Activated naive CD4-positive, alpha-beta T cell treated with anti-CD3 and anti-CD28 coated beads for 36 hours (primary cell): Measurements from ENCODE around the gene PLP1. TPM values are rescaled to one million over a fixed set of nuclear protein-coding genes. Genes with fewer than 3 reads are reported as not detected.
A peak's percentile ranks its signal among the peaks of the same experiment; 100 is the strongest.

Source experiments
- CTCF ChIA-PET: fragments of 350-600 bp; sonication (Branson Sonifier 250); formaldehyde crosslinking; loops from one replicate; lab custom pipeline; 2021; ENCODE audit warnings: antibody characterized with exemption; lab: Charles Lee
- DNase-seq: peaks from one replicate; pipeline ENCODE4 v3.0.0-alpha.2; 2020
- H3K27ac Mint-ChIP-seq: one replicate; pipeline ENCODE4 v1.8.0; 2021; ENCODE audit warnings: mild to moderate bottlenecking, mixed read lengths
- H3K27me3 Mint-ChIP-seq: one replicate; pipeline ENCODE4 v1.8.0; 2021; ENCODE audit warnings: low read depth, mixed read lengths
- H3K36me3 Mint-ChIP-seq: one replicate; pipeline ENCODE4 v1.8.0; 2021; ENCODE audit warnings: low read depth, mixed read lengths
- H3K4me1 Mint-ChIP-seq: one replicate; pipeline ENCODE4 v1.8.0; 2021; ENCODE audit warnings: low read depth, mixed read lengths
- H3K4me3 Mint-ChIP-seq: one replicate; pipeline ENCODE4 v1.8.0; 2021; ENCODE audit warnings: mild to moderate bottlenecking, moderate library complexity, mixed read lengths
- H3K9me3 Mint-ChIP-seq: one replicate; pipeline ENCODE4 v1.8.0; 2021; ENCODE audit warnings: mixed read lengths
- intact Hi-C: fragments of 100-400 bp; cut with micrococcal nuclease; formaldehyde crosslinking; loops from one replicate; pipeline ENCODE4 v1.15.1; 2023
- total RNA-seq, 2 experiments: library from RNA; stranded (reverse); gene quantifications; one replicate each; pipeline ENCODE4 v1.2.3, GENCODE V29; 2021

The PLP1 gene
- total RNA-seq, 2 experiments from 2014 or later, result not detected

DNA sequence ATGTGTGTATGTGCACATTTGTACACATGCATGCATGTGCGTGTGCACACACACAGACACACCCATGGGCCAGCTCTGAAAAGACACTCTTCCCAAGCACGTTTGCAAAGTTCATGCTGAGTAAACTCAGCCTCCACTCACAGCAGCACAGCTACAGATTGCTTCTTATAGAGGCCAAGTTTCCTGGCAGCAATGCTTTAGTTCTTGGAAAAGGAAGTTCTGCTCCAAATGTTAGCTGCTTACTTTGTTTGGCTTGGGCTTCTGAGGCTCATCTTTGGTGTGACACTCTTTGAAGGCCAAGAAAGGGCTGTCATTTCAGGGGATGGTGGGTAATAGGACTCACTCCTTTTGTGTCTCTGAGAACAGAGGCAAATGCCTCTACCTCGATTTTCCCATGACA, 6.6 kb downstream of the PLP1 start:
- intact Hi-C loops, result no loop called here
- Mint-ChIP-seq H3K27me3 (no peaks in the 10 kb centered on the region), H3K4me1 (no peaks in the 10 kb centered on the region), H3K9me3 (no peaks in the 10 kb centered on the region), H3K36me3 (no peaks in the 10 kb centered on the region), H3K4me3 (no peak overlapping the region), H3K27ac (no peak overlapping the region)
- DNase-seq, result no peak
- CTCF ChIA-PET, result no interaction called here

DNA sequence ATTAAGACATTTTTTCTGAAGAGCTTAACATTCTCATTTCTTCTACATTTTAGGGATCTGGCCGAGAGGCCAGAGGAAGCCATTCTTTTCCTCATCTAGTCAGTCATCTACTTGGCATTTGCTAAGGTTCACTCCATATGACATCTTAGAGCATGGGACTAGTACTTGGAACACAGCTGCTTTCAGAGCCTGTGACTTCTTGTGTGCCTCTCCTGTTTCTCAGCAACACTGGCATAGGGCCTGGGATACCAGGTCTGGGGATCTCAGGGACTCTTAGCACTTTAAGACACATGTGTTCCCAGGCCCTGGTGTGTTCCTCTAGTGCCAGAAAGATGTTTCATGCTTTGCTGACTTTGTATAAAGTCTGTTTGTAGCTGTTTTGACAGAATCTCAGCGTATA, 7.3 kb downstream of the PLP1 start:
- intact Hi-C loops, result no loop called here
- no peaks in the 10 kb centered on the region for H3K9me3 Mint-ChIP-seq
- H3K4me1 Mint-ChIP-seq, result no peaks in the 10 kb centered on the region
- H3K4me3 Mint-ChIP-seq, result no peak overlapping the region
- no peaks in the 10 kb centered on the region for H3K36me3 Mint-ChIP-seq
- no peak overlapping the region for H3K27ac Mint-ChIP-seq
- no peaks in the 10 kb centered on the region for H3K27me3 Mint-ChIP-seq
- no peak for DNase-seq
- CTCF ChIA-PET, result no interaction called here

DNA sequence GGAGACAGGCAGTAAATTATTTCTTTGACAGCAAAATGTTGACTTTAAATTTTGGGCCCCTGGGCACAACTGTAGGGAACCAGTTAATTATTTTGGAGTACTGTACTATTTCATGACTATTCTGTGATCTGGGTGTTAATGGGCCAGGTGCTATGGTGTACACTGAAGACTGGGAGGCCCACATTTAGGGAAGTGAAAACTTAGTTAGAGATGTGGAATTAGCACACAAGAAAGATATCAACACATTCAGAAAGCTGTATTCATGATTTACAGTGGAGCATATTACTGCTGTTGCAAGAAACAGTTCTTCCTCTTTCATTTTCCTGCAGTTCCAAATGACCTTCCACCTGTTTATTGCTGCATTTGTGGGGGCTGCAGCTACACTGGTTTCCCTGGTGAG, 12.4 kb downstream of the PLP1 start:
- CTCF ChIA-PET, result no interaction called here
- no peak overlapping the region for H3K27ac Mint-ChIP-seq
- DNase-seq, result no peak
- H3K9me3 Mint-ChIP-seq, result no peaks in the 10 kb centered on the region
- peaks cover 3% of the 10 kb centered on the region for H3K27me3 Mint-ChIP-seq
- H3K4me1 Mint-ChIP-seq, result no peaks in the 10 kb centered on the region
- intact Hi-C loops, result no loop called here
- H3K36me3 Mint-ChIP-seq, result no peaks in the 10 kb centered on the region
- H3K4me3 Mint-ChIP-seq, result no peak overlapping the region

DNA sequence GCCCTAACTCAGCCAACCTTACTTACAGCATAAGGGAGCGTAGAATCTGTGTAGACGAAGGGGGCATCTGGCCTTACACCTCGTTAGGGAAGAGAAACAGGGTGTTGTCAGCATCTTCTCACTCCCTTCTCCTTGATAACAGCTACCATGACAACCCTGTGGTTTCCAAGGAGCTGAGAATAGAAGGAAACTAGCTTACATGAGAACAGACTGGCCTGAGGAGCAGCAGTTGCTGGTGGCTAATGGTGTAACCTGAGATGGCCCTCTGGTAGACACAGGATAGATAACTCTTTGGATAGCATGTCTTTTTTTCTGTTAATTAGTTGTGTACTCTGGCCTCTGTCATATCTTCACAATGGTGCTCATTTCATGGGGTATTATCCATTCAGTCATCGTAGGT, 14.6 kb downstream of the PLP1 start:
- no peaks in the 10 kb centered on the region for H3K36me3 Mint-ChIP-seq
- H3K4me1 Mint-ChIP-seq, result no peaks in the 10 kb centered on the region
- H3K27me3 Mint-ChIP-seq, result peaks cover 3% of the 10 kb centered on the region
- H3K4me3 Mint-ChIP-seq, result no peak overlapping the region
- H3K9me3 Mint-ChIP-seq, result no peaks in the 10 kb centered on the region
- intact Hi-C loops, result no loop called here
- CTCF ChIA-PET, result no interaction called here
- no peak overlapping the region for H3K27ac Mint-ChIP-seq
- no peak for DNase-seq

DNA sequence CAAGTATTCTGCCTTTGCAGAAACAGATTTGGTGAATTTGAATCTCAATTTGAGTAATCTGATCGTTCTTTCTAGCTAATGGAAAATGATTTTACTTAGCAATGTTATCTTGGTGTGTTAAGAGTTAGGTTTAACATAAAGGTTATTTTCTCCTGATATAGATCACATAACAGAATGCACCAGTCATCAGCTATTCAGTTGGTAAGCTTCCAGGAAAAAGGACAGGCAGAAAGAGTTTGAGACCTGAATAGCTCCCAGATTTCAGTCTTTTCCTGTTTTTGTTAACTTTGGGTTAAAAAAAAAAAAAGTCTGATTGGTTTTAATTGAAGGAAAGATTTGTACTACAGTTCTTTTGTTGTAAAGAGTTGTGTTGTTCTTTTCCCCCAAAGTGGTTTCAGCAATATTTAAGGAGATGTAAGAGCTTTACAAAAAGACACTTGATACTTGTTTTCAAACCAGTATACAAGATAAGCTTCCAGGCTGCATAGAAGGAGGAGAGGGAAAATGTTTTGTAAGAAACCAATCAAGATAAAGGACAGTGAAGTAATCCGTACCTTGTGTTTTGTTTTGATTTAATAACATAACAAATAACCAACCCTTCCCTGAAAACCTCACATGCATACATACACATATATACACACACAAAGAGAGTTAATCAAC, 15.3 kb downstream of the PLP1 start:
- Mint-ChIP-seq H3K4me3 (no peak overlapping the region), H3K36me3 (no peaks in the 10 kb centered on the region), H3K9me3 (no peaks in the 10 kb centered on the region), H3K27ac (no peak overlapping the region), H3K27me3 (peaks cover 3% of the 10 kb centered on the region), H3K4me1 (no peaks in the 10 kb centered on the region)
- intact Hi-C loops, result no loop called here
- no peak for DNase-seq
- CTCF ChIA-PET, result no interaction called here

DNA sequence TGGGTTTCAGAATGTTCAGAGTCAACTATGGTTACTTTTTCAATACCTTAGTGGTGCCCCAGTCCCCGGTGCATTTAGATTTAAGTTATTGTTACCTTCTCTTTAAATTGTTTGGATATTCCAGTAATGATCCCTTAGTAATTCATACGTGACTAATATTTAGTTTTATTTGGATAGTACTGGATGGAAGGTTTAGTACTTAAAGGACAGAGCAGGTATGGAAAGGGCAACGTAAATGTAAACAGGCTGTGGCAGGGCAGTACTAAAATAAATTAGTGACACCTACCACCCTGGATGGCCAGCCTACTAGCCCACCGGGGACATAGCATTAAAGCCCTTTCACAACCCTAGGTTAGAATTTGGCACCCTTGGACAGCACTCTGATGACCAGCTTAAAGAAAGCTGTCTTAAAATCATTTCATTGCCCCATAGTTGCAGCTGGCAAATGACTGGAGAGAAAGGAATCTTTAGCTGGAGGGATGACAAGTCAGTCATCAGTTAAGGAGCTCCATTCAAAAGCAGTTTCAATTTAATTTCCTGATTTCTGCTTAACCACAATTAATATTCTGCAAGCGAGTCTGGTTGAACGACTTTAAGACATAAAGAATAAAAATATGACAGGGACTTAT, 16.4 kb downstream of the PLP1 start:
- no peak for DNase-seq
- H3K27me3 Mint-ChIP-seq, result peaks cover 3% of the 10 kb centered on the region
- no peak overlapping the region for H3K4me3 Mint-ChIP-seq
- no peaks in the 10 kb centered on the region for H3K4me1 Mint-ChIP-seq
- CTCF ChIA-PET, result no interaction called here
- intact Hi-C loops, result no loop called here
- H3K27ac Mint-ChIP-seq, result no peak overlapping the region
- no peaks in the 10 kb centered on the region for H3K9me3 Mint-ChIP-seq
- no peaks in the 10 kb centered on the region for H3K36me3 Mint-ChIP-seq

DNA sequence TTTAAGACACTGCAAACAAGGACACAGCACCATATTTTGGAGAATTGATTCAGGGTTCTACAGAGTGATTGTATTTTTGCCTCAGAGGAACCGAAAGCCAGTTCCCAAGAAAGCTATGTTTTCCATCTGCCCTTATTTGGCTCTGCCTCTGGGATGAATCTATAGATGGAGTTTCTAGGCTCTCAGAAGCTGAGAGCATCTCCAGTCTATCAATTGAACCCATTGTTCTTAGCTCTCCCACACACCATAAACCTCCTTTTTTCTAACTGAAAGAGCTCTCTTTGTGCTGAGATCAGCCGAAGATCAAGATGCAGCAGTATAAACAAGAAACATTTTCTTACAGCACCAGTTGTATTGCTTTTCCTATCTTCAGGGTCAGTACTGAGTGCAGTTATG, 16.9 kb downstream of the PLP1 start:
- intact Hi-C loops, result no loop called here
- Mint-ChIP-seq H3K27me3 (peaks cover 3% of the 10 kb centered on the region), H3K27ac (no peak overlapping the region), H3K4me3 (no peak overlapping the region), H3K36me3 (no peaks in the 10 kb centered on the region), H3K4me1 (no peaks in the 10 kb centered on the region), H3K9me3 (no peaks in the 10 kb centered on the region)
- CTCF ChIA-PET, result no interaction called here
- DNase-seq, result no peak

DNA sequence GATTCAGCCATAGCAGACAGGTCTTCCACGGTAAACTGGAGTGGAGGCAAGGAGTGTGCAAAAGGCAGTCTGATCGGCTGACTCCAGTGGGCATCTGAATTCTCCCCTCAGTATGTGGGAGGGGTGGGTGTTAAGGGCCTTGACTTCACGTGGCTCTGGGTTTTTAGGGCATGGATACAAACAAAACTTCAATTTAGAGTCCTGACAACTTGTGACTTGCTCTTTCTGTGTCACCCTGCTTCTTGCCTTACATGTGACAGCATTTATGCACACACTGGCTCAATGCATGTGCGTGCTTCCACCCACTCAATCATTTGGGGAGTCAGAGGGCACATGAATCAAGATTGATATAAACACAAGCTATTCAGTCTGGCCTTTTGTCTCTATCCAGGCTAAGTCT, 17.5 kb downstream of the PLP1 start:
- no peak overlapping the region for H3K27ac Mint-ChIP-seq
- H3K27me3 Mint-ChIP-seq, result peaks cover 3% of the 10 kb centered on the region
- H3K4me1 Mint-ChIP-seq, result no peaks in the 10 kb centered on the region
- no peaks in the 10 kb centered on the region for H3K36me3 Mint-ChIP-seq
- no peak for DNase-seq
- H3K9me3 Mint-ChIP-seq, result no peaks in the 10 kb centered on the region
- no peak overlapping the region for H3K4me3 Mint-ChIP-seq
- intact Hi-C loops, result no loop called here
- CTCF ChIA-PET, result no interaction called here

DNA sequence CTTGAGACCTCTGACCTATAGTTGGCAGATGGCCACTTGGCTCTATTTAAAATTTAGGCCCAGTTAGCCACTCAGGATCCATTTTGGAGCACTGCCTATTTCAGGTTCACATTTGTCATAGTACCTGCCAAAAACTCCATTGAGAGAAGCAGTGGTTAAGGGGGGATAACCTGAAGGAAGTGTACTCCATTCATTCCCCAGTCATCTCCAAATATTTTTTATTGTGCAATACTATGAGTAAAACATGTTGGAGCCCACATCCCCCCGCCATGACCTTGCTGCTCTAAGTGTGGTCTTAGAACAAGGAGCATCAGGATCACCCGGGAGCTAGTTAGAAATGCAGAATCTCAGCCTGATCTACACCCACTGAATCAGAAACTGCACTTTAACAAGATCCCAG, 21.1 kb downstream of the PLP1 start:
- CTCF ChIA-PET, result no interaction called here
- Mint-ChIP-seq H3K9me3 (no peaks in the 10 kb centered on the region), H3K36me3 (no peaks in the 10 kb centered on the region), H3K4me1 (peaks cover 9% of the 10 kb centered on the region), H3K4me3 (no peak overlapping the region), H3K27ac (no peak overlapping the region), H3K27me3 (peaks cover 3% of the 10 kb centered on the region)
- intact Hi-C loops, result no loop called here
- DNase-seq, result no peak

DNA sequence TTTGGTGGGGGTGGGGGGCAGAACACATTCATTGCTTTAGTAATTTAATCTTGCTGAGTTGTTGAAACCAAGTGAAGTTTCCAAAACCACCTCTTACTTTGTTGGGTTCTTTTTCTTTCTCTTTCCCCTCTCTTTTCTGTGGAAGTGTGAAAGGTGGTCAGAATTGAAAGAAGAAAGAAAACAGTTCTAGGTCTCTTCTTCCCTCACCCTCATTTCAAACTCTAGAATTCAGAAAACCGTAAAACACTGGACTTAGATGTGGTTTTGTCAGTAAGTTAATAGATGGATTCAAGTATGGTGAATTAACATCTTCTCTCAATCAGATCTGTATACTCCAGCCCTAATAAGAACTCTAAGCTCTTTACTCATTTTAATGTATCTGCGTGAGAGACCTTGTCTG, 23.7 kb downstream of the PLP1 start:
- Mint-ChIP-seq H3K27me3 (no peaks in the 10 kb centered on the region), H3K36me3 (no peaks in the 10 kb centered on the region), H3K27ac (no peak overlapping the region), H3K4me1 (peaks cover 9% of the 10 kb centered on the region), H3K4me3 (no peak overlapping the region), H3K9me3 (no peaks in the 10 kb centered on the region)
- intact Hi-C loops, result no loop called here
- DNase-seq, result no peak
- CTCF ChIA-PET, result no interaction called here

DNA sequence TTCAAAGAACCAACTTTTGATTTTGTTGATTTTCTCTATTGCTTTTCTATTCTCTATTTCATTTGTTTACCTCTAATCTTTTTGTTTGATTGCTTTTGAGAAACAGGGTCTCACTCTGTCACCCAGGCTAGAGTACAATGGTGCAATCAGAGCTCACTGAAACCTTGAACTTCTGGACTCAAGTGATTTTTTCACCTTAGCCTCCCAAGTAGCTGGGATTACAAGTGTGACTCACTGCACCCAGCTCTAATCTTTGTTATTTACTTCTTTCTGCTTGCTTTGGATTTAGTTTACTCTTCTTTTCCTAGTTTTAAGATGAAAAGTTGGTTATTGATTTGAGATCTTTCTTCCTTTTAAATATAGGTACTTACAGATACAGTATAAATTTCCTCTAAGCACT, 29.2 kb downstream of the PLP1 start:
- H3K27ac Mint-ChIP-seq, result no peak overlapping the region

DNA sequence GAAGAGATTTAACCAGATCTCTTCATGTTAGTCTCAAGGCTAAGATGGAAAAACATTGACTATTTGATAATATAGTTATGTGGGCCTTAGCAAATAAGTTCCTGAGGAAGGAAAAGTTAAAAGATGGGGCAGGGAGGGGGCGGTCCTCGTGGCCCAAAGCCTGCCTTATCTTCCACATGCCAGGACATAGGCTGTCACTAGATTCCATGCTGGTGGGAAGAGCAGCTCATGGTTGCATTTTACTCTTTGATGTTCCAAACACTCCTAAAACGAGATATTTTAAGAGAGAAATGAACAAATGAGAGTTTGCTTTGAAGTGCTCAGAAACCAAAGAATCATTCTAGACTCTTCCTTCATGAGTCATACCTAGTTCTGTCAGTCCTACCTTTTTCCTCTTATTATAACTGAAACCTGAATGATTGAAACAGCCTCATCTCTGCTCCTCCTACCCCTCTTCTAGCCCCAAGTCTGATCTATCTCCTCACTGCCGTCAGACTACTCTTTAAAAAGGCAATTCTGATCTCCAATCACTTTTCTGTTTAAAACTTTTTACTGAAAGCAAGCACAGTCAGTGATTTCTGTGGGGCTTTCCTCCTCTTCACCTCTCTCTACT, 30.3 kb downstream of the PLP1 start:
- H3K9me3 Mint-ChIP-seq, result no peaks in the 10 kb centered on the region
- no peaks in the 10 kb centered on the region for H3K36me3 Mint-ChIP-seq
- H3K4me3 Mint-ChIP-seq, result no peak overlapping the region
- CTCF ChIA-PET, result no interaction called here
- peaks cover 14% of the 10 kb centered on the region for H3K4me1 Mint-ChIP-seq
- no peaks in the 10 kb centered on the region for H3K27me3 Mint-ChIP-seq
- no peak overlapping the region for H3K27ac Mint-ChIP-seq
- intact Hi-C loops, result no loop called here
- peak; percentile 4 for DNase-seq

More for the DNA sequence above, 29.2 kb downstream of the PLP1 start:
- no peaks in the 10 kb centered on the region for H3K36me3 Mint-ChIP-seq
- DNase-seq, result no peak
- peaks cover 16% of the 10 kb centered on the region for H3K4me1 Mint-ChIP-seq
- no peak overlapping the region for H3K4me3 Mint-ChIP-seq
- intact Hi-C loops, result no loop called here
- CTCF ChIA-PET, result no interaction called here
- no peaks in the 10 kb centered on the region for H3K9me3 Mint-ChIP-seq
- no peaks in the 10 kb centered on the region for H3K27me3 Mint-ChIP-seq

DNA sequence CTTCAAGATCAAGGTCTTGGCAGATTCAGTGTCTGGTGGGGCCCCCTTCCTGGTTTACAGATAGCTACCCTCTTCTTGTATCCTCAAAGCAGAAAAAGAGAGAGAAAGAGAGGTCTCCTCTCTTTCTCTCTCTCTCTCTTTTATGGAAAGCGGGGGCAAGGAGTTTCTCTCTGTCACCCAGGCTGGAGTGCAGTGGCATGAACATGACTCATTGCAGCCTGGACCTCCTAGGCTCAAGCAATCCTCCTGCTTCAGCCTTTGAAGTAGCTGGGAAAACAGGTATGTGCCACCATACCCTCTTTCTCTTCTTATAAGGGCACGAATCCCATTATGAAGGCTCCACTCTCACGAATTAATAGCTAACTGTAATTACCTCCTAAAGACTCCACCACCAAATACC, 35.2 kb downstream of the PLP1 start:
- CTCF ChIA-PET, result interaction anchor here (0.8 kb wide), 1 partner anchor 322 kb away, joined by 3 read pairs; no protein-coding TSS in a partner anchor
- H3K27ac Mint-ChIP-seq, result no peak overlapping the region
- no peaks in the 10 kb centered on the region for H3K36me3 Mint-ChIP-seq
- H3K27me3 Mint-ChIP-seq, result peaks cover 8% of the 10 kb centered on the region
- H3K9me3 Mint-ChIP-seq, result no peaks in the 10 kb centered on the region
- H3K4me1 Mint-ChIP-seq, result peaks cover 10% of the 10 kb centered on the region
- DNase-seq, result no peak
- intact Hi-C loops, result no loop called here
- no peak overlapping the region for H3K4me3 Mint-ChIP-seq
